Measurements from ENCODE around the gene FOXO1.

Gene FOXO1

DNA sequence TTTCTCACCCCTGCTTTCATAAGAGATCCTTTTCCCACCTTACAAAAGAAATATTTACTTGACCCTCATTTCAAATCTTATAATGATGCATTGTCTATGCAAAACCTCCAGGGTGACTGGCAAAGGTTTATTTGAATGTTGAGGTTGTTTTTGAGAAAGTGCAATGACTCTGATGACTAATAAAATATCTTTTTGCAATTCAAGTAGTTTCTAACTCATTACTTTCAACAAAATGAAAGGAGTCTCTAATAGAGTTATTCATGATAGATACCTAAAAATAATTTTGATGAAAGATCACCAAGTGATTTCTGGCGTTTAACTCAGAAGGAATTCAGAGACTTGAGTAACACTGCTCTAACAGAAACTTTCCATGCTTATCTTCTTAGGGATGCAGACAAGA, 144.2 kb downstream of the FOXO1 start:
- Histone ChIP-seq H3K4me1 (ENCODE audit: control insufficient read depth, insufficient read depth, low read length, poor library complexity, severe bottlenecking) (no peaks in the 10 kb centered on the region), H3K27ac (ENCODE audit: low read depth, low read length, severe bottlenecking) (no peak overlapping the region), H3K9me3 (ENCODE audit: control insufficient read depth, low read length) (no peaks in the 10 kb centered on the region), H3K4me3 (ENCODE audit: extremely low read depth, insufficient read depth, low read length, poor library complexity, severe bottlenecking) (no peak overlapping the region), H3K36me3 (ENCODE audit: control insufficient read depth, insufficient read depth, low read length) (no peaks in the 10 kb centered on the region)
- 100% methylated on average over 1 of the region's 1 CpG; no CpG with 5 or more reads in 1 of the 2 experiments for whole genome bisulfite sequencing, 2 experiments (ENCODE audit: insufficient coverage in 2 of 2)

DNA sequence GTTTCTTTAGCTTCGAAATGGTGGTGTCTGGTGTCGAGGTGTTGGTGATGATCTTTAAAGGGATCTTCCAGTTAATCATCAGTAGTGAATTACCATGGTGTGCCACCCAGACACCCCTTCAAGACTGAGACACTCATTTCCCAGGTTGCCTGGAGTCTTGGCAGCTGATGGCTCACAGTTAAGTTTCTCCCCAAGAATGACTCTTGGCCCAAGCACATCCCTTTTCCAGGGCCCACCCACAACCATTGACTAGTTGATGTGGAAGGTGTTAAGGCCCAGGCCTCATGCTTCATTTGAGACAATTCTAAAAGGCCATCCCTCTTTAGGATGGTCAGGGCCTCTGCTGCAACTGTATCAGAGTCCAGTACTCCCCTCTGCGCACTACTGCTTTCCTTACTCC, 145.5 kb downstream of the FOXO1 start:
- Histone ChIP-seq H3K4me1 (ENCODE audit: control insufficient read depth, insufficient read depth, low read length, poor library complexity, severe bottlenecking) (no peaks in the 10 kb centered on the region), H3K27ac (ENCODE audit: low read depth, low read length, severe bottlenecking) (no peak overlapping the region), H3K9me3 (ENCODE audit: control insufficient read depth, low read length) (no peaks in the 10 kb centered on the region), H3K36me3 (ENCODE audit: control insufficient read depth, insufficient read depth, low read length) (no peaks in the 10 kb centered on the region), H3K4me3 (ENCODE audit: extremely low read depth, insufficient read depth, low read length, poor library complexity, severe bottlenecking) (no peak overlapping the region)
- 87 to 100% methylated on average over 1 to 2 of the region's 3 CpGs for WGBS, 2 experiments (ENCODE audit: insufficient coverage in 2 of 2)

GRCh38 chr13:40519637-40520036, 146.8 kb downstream of the FOXO1 start:
- Histone ChIP-seq H3K9me3 (ENCODE audit: control insufficient read depth, low read length) (no peaks in the 10 kb centered on the region), H3K36me3 (ENCODE audit: control insufficient read depth, insufficient read depth, low read length) (no peaks in the 10 kb centered on the region), H3K4me1 (ENCODE audit: control insufficient read depth, insufficient read depth, low read length, poor library complexity, severe bottlenecking) (no peaks in the 10 kb centered on the region), H3K4me3 (ENCODE audit: extremely low read depth, insufficient read depth, low read length, poor library complexity, severe bottlenecking) (no peak overlapping the region), H3K27ac (ENCODE audit: low read depth, low read length, severe bottlenecking) (no peak overlapping the region)
- WGBS, 2 experiments (ENCODE audit: insufficient coverage in 2 of 2): 80 to 85% methylated on average over 2 to 5 of the region's 5 CpGs

DNA sequence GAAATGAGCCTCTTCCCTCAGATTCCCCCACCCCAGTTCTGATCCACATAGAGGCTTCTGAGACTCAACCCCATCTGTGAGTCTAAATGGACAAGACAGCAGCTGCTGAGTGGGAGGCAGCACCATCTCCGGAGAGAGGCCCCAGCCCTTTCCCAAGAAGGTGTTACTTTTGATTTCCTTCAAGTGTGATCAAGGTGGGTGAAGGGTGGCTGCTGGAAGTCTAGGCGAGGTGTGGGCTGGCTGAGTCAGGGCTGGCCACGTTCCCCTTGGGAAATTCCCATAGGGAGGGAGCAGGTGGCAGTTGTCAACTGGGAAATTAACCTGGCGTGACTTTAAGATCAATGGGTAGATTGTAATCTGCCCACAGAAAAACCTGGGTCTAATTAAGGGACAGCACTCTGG, 148.0 kb downstream of the FOXO1 start:
- H3K9me3 ChIP-seq (ENCODE audit: control insufficient read depth, low read length): no peaks in the 10 kb centered on the region
- no peak overlapping the region for H3K27ac ChIP-seq (ENCODE audit: low read depth, low read length, severe bottlenecking)
- H3K4me1 ChIP-seq (ENCODE audit: control insufficient read depth, insufficient read depth, low read length, poor library complexity, severe bottlenecking): no peaks in the 10 kb centered on the region
- no peaks in the 10 kb centered on the region for H3K36me3 ChIP-seq (ENCODE audit: control insufficient read depth, insufficient read depth, low read length)
- H3K4me3 ChIP-seq (ENCODE audit: extremely low read depth, insufficient read depth, low read length, poor library complexity, severe bottlenecking): no peak overlapping the region
- WGBS, 2 experiments (ENCODE audit: insufficient coverage in 2 of 2): 69 to 78% methylated on average over 2 to 3 of the region's 4 CpGs

DNA sequence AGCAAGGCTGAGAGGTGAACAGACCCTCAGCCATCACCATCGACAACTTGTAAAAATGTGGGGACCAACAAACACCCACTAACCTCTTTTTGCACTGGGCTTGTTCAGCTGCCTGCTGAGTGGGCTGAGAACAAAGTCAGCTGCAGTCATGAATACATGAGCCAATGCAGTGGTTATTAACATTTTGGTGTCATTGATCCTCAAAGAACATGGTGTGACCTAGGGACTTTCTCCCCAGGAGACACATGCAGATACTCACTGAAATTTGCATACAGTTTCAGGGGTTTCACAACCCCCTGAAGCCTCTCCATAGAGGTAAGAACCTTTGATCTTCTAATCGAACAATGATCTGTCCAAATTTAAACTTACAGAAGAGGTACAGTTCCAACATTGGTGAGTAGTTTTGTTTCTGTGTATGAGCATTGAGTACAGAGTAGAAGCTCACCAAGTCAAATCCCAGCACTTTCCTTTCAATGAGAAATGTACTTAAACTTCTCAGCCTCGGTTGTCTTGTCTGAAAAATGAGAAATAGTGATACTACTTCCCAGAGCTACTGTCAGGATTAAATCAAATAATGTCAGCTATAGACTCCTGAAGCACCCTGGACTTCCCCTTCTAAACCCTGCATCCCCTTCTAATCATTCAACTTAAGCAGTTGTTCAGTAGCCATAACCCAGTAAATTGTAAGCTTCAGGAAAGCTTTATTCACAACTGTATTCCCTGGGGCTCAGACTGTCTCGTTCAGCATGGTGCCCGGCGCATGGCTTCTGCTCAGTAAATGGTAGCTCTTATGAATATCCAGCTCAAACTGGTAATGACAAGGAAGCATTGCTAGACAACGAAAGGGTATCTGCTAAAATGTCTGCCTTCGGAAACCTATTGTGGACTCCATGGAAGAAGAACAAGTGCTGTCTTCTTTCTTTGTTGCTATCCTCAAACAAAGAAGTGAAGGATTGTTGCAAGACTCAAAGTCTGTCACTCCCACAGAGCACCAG, 148.7 kb downstream of the FOXO1 start:
- no peak overlapping the region for H3K27ac ChIP-seq (ENCODE audit: low read depth, low read length, severe bottlenecking)
- 84 to 95% methylated on average over 5 of the region's 8 CpGs for WGBS, 2 experiments (ENCODE audit: insufficient coverage in 2 of 2)
- no peaks in the 10 kb centered on the region for H3K36me3 ChIP-seq (ENCODE audit: control insufficient read depth, insufficient read depth, low read length)
- H3K4me3 ChIP-seq (ENCODE audit: extremely low read depth, insufficient read depth, low read length, poor library complexity, severe bottlenecking): no peak overlapping the region
- H3K4me1 ChIP-seq (ENCODE audit: control insufficient read depth, insufficient read depth, low read length, poor library complexity, severe bottlenecking): no peaks in the 10 kb centered on the region
- H3K9me3 ChIP-seq (ENCODE audit: control insufficient read depth, low read length): no peaks in the 10 kb centered on the region

DNA sequence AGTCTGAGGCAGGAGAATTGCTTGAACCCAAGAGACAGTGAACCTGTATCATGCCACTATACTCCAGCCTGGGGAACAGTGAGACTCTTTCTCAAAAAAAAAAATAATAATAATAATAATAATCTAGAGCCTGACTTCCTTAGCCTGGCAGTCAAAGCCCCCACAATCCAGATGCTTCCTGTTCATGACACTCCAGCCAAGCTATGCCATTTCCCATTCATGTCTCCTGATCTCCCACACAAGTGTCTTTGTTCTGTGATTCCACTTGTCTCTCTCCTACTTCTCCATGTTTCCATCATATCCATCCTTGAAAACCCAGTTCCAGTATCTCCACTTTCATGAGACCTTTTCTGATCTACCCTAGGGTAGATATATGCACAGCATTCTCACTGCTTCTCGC, 150.7 kb downstream of the FOXO1 start:
- Histone ChIP-seq H3K4me1 (ENCODE audit: control insufficient read depth, insufficient read depth, low read length, poor library complexity, severe bottlenecking) (no peaks in the 10 kb centered on the region), H3K27ac (ENCODE audit: low read depth, low read length, severe bottlenecking) (no peak overlapping the region), H3K4me3 (ENCODE audit: extremely low read depth, insufficient read depth, low read length, poor library complexity, severe bottlenecking) (no peak overlapping the region), H3K9me3 (ENCODE audit: control insufficient read depth, low read length) (no peaks in the 10 kb centered on the region), H3K36me3 (ENCODE audit: control insufficient read depth, insufficient read depth, low read length) (no peaks in the 10 kb centered on the region)
- WGBS, 2 experiments (ENCODE audit: insufficient coverage in 2 of 2): 93 to 100% methylated on average over 1 of the region's 1 CpG

GRCh38 chr13:40514802-40515201, 151.6 kb downstream of the FOXO1 start:
- no peaks in the 10 kb centered on the region for H3K9me3 ChIP-seq (ENCODE audit: control insufficient read depth, low read length)
- H3K4me1 ChIP-seq (ENCODE audit: control insufficient read depth, insufficient read depth, low read length, poor library complexity, severe bottlenecking): no peaks in the 10 kb centered on the region
- 85 to 89% methylated on average over 2 of the region's 2 CpGs for WGBS, 2 experiments (ENCODE audit: insufficient coverage in 2 of 2)
- no peak overlapping the region for H3K27ac ChIP-seq (ENCODE audit: low read depth, low read length, severe bottlenecking)
- H3K4me3 ChIP-seq (ENCODE audit: extremely low read depth, insufficient read depth, low read length, poor library complexity, severe bottlenecking): no peak overlapping the region
- H3K36me3 ChIP-seq (ENCODE audit: control insufficient read depth, insufficient read depth, low read length): no peaks in the 10 kb centered on the region

- Histone ChIP-seq H3K27ac (ENCODE audit: low read depth, low read length, severe bottlenecking) (no peak overlapping the region), H3K36me3 (ENCODE audit: control insufficient read depth, insufficient read depth, low read length) (no peaks in the 10 kb centered on the region), H3K4me1 (ENCODE audit: control insufficient read depth, insufficient read depth, low read length, poor library complexity, severe bottlenecking) (peaks cover 3% of the 10 kb centered on the region), H3K4me3 (ENCODE audit: extremely low read depth, insufficient read depth, low read length, poor library complexity, severe bottlenecking) (no peak overlapping the region), H3K9me3 (ENCODE audit: control insufficient read depth, low read length) (no peaks in the 10 kb centered on the region)
- no CpG with 5 or more reads among the region's 2 CpGs for WGBS, 2 experiments (ENCODE audit: insufficient coverage in 2 of 2)
These were observed 156.6 kb downstream of the FOXO1 start for GRCh38 chr13:40509876-40510275.

DNA sequence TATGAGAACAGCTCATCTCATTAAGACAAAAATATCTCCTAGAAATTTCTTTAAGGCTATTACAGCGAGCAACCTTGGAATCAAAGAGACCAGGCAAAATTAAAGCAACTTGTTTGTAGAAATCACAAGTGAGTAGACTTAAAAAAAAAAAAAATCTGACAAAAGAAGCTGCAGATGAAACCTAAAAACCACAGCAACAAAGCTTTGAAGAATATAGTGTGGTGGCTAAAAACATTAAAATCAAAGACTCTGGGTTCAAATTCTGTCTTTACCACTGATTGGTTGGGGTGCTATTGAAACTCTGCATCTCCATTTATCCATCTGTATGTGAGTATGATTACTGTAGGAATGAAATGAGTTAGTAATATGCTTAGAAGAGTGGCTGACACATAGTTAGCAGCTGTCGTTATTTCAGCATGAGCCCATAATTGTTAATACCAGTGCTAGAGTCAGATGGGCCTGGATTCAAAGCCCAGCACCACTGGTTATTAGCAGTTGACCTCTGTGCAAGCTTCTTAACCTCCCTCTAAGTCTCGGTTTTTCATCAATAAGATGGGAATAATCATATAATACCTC, 157.6 kb downstream of the FOXO1 start:
- Histone ChIP-seq H3K4me1 (ENCODE audit: control insufficient read depth, insufficient read depth, low read length, poor library complexity, severe bottlenecking) (peaks cover 12% of the 10 kb centered on the region), H3K9me3 (ENCODE audit: control insufficient read depth, low read length) (no peaks in the 10 kb centered on the region), H3K27ac (ENCODE audit: low read depth, low read length, severe bottlenecking) (no peak overlapping the region), H3K36me3 (ENCODE audit: control insufficient read depth, insufficient read depth, low read length) (no peaks in the 10 kb centered on the region), H3K4me3 (ENCODE audit: extremely low read depth, insufficient read depth, low read length, poor library complexity, severe bottlenecking) (no peak overlapping the region)
- WGBS, 2 experiments (ENCODE audit: insufficient coverage in 2 of 2): 89% methylated on average over 1 of the region's 3 CpGs; no CpG with 5 or more reads in 1 of the 2 experiments

DNA sequence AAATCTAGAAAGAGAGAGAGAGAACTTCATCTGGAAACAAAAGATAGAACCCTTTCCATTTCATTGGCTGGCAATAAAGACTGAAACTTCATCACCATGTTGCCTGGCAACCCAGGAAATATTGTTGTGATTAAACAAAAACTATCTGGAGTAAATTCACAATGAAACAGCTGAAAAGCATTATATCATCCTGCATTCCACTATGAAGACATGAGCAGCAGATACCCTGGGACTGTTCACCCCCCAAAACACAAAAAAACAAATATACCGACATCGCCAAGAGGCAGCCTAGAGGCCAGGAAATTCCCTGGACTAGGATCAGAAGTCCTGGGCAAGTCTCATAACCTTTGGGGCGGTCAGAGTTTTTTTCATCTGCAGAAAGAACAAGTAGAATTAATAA, 158.3 kb downstream of the FOXO1 start:
- Histone ChIP-seq H3K27ac (ENCODE audit: low read depth, low read length, severe bottlenecking) (no peak overlapping the region), H3K36me3 (ENCODE audit: control insufficient read depth, insufficient read depth, low read length) (no peaks in the 10 kb centered on the region), H3K4me1 (ENCODE audit: control insufficient read depth, insufficient read depth, low read length, poor library complexity, severe bottlenecking) (peaks cover 18% of the 10 kb centered on the region), H3K9me3 (ENCODE audit: control insufficient read depth, low read length) (no peaks in the 10 kb centered on the region), H3K4me3 (ENCODE audit: extremely low read depth, insufficient read depth, low read length, poor library complexity, severe bottlenecking) (no peak overlapping the region)
- 86 to 100% methylated on average over 1 to 2 of the region's 3 CpGs for WGBS, 2 experiments (ENCODE audit: insufficient coverage in 2 of 2)

All from mesodermal cell (in vitro differentiated cells).